HG03045 (cell line): ENCODE results near the gene KRT79.

Experiments
- ATAC-seq: cut with Tn5 transposase; IDR thresholded peaks from one replicate; pipeline ENCODE4 v1.9.1; 2021; ENCODE audit warnings: mild to moderate bottlenecking, moderate library complexity; ENCODE audit not compliant: unreplicated experiment

Gene KRT79

GRCh38 chr12:52792185-52793029 lies 41.7 kb downstream of the KRT79 start:
- no peak for ATAC-seq

GRCh38 chr12:52791271-52792184 lies 42.6 kb downstream of the KRT79 start:
- no peak for ATAC-seq

GRCh38 chr12:52790427-52791270 lies 43.5 kb downstream of the KRT79 start:
- no peak for ATAC-seq

GRCh38 chr12:52789637-52790426 lies 44.3 kb downstream of the KRT79 start:
- no peak for ATAC-seq

GRCh38 chr12:52788876-52789636 lies 45.1 kb downstream of the KRT79 start:
- ATAC-seq = no peak

- ATAC-seq = no peak
Observed at GRCh38 chr12:52788192-52788875, 45.8 kb downstream of the KRT79 start.

- no peak for ATAC-seq
Observed at GRCh38 chr12:52787324-52788191, 46.6 kb downstream of the KRT79 start.

GRCh38 chr12:52784909-52785308 lies 49.2 kb downstream of the KRT79 start:
- no peak for ATAC-seq

GRCh38 chr12:52783563-52784316 lies 50.4 kb downstream of the KRT79 start:
- ATAC-seq = no peak

- no peak for ATAC-seq
Observed at GRCh38 chr12:52782502-52782901, 51.6 kb downstream of the KRT79 start.

GRCh38 chr12:52781399-52782082 lies 52.6 kb downstream of the KRT79 start:
- ATAC-seq = no peak

- no peak for ATAC-seq
Observed at GRCh38 chr12:52779914-52780313, 54.2 kb downstream of the KRT79 start.

- ATAC-seq = no peak
Observed at GRCh38 chr12:52778833-52779232, 55.3 kb downstream of the KRT79 start.

- ATAC-seq = no peak
Observed at GRCh38 chr12:52777566-52777965, 56.5 kb downstream of the KRT79 start.

GRCh38 chr12:52776913-52777395 lies 57.2 kb downstream of the KRT79 start, which contains the start of gene KRT76:
Gene KRT76, minus strand, starts transcription at chr12:52777345. Its CDS starts 54 bp downstream, at chr12:52777291.
- no peak for ATAC-seq

GRCh38 chr12:52776435-52776834 lies 57.7 kb downstream of the KRT79 start:
- ATAC-seq = no peak
